RWPE2 (cell line): ENCODE measurements around the gene ITGA2.
A peak's percentile ranks its signal among the peaks of the same experiment; 100 is the strongest.

ENCODE experiments used
- ATAC-seq: fragments of 200-7000 bp; cut with Tn5 transposase; 3 replicates; pipeline ENCODE4 v1.9.1; 2021; ENCODE audit warnings: low read depth
- DNase-seq: peaks from one replicate; pipeline ENCODE4 v3.0.0-alpha.2; 2020; ENCODE audit warnings: low spot score
- H3K27ac ChIP-seq: fragments of 450-650 bp; 2 replicates; pipeline ENCODE4 v1.5.1; 2017; ENCODE audit warnings: mild to moderate bottlenecking; ENCODE audit not compliant: poor library complexity, severe bottlenecking
- H3K27me3 ChIP-seq: fragments of 250-450 bp; sonication (Bioruptor Pico); 2 replicates; pipeline ENCODE4 v1.5.1; 2021; ENCODE audit warnings: mild to moderate bottlenecking, moderate library complexity; ENCODE audit not compliant: insufficient read depth, poor library complexity, severe bottlenecking
- H3K36me3 ChIP-seq: fragments of 250-450 bp; sonication (Bioruptor Pico); 2 replicates; pipeline ENCODE4 v1.5.1; 2020; ENCODE audit warnings: low read depth, mild to moderate bottlenecking, moderate library complexity
- H3K4me1 ChIP-seq: fragments of 250-450 bp; sonication (Bioruptor Pico); 2 replicates; pipeline ENCODE4 v1.5.1; 2021; ENCODE audit warnings: mild to moderate bottlenecking, moderate library complexity; ENCODE audit not compliant: insufficient read depth, poor library complexity, severe bottlenecking
- H3K4me3 ChIP-seq: fragments of 250-450 bp; sonication (Bioruptor Pico); 2 replicates; pipeline ENCODE4 v1.5.1; 2021; ENCODE audit warnings: mild to moderate bottlenecking, moderate library complexity; ENCODE audit not compliant: severe bottlenecking
- H3K9me3 ChIP-seq: fragments of 250-450 bp; sonication (Bioruptor Pico); 2 replicates; pipeline ENCODE4 v1.5.1; 2021; ENCODE audit warnings: mild to moderate bottlenecking, moderate library complexity; ENCODE audit not compliant: severe bottlenecking
- TF ChIP-seq, protein P1 (sequence below): fragments of 450-650 bp; IDR thresholded peaks from one replicate; pipeline ENCODE4 v1.5.1; 2017; ENCODE audit warnings: mild to moderate bottlenecking, moderate library complexity; ENCODE audit not compliant: poor library complexity, severe bottlenecking

ITGA2 gene

DNA sequence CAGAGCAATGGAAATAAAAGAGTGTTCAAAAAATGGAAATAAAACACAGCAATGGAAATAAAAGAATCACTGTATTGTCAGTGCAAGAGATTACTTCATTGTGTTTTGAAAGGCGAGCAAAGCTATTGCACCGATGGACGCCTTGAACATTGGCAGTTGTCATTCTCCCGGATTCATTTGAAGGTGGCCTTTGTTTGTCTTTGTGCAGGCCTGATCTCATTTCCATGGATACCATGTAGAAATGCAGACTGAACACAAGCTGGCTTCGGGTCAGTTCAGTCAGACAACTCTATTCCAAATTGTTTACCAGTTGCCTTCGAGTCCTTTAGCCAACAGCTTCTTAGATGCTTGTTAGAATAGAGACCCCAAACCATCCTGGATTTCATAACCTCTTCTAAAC is 8.3 kb downstream of the ITGA2 start:
- Histone ChIP-seq H3K4me3 (no peak overlapping the region), H3K9me3 (no peaks in the 10 kb centered on the region), H3K4me1 (peaks cover 68% of the 10 kb centered on the region), H3K36me3 (peaks cover 64% of the 10 kb centered on the region), H3K27me3 (no peaks in the 10 kb centered on the region), H3K27ac (peak overlapping the region; percentile 39)
- DNase-seq, result no peak
- TF ChIP-seq, protein P1, sequence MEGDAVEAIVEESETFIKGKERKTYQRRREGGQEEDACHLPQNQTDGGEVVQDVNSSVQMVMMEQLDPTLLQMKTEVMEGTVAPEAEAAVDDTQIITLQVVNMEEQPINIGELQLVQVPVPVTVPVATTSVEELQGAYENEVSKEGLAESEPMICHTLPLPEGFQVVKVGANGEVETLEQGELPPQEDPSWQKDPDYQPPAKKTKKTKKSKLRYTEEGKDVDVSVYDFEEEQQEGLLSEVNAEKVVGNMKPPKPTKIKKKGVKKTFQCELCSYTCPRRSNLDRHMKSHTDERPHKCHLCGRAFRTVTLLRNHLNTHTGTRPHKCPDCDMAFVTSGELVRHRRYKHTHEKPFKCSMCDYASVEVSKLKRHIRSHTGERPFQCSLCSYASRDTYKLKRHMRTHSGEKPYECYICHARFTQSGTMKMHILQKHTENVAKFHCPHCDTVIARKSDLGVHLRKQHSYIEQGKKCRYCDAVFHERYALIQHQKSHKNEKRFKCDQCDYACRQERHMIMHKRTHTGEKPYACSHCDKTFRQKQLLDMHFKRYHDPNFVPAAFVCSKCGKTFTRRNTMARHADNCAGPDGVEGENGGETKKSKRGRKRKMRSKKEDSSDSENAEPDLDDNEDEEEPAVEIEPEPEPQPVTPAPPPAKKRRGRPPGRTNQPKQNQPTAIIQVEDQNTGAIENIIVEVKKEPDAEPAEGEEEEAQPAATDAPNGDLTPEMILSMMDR, result no peak
- no peak for ATAC-seq

DNA sequence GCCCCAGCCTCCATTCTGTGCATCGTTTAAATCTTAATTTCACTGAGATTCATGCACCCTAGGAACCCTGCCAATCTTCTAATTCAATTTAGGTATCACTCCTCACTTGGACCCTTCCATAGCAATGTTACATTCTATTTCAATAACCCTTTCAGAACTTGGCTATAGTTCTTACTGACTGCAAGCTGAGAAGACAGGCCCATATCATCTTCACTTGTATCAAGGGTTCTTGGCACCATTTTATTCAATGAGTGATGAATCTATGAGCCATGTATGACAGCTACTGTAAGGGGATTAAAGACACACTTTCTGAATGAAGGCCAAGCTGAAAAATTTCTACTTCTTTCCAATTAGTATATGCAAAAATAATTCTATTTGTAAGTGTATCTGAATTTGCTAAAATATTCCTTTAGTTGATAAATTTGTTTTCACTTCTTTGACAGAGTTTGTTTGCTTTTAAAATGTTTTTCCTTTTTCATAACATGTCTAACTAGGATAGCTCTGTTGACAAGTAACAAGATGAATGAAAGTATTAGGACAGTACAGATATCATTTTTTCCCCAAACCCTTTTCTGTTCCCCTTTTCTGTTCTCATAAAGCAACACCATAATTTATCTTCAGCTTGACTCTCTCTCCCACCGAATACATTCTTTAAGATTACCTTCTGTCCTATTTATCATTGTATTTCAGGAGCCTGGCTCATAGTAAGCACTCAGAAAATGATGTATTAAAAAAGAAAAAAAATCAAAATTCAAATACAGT is 9.6 kb downstream of the ITGA2 start:
- TF ChIP-seq, protein P1, result no peak
- no peaks in the 10 kb centered on the region for H3K27me3 ChIP-seq
- peaks cover 62% of the 10 kb centered on the region for H3K4me1 ChIP-seq
- DNase-seq (no peak), ATAC-seq (no peak)
- no peaks in the 10 kb centered on the region for H3K9me3 ChIP-seq
- no peak overlapping the region for H3K4me3 ChIP-seq
- no peak overlapping the region for H3K27ac ChIP-seq
- peaks cover 64% of the 10 kb centered on the region for H3K36me3 ChIP-seq

DNA sequence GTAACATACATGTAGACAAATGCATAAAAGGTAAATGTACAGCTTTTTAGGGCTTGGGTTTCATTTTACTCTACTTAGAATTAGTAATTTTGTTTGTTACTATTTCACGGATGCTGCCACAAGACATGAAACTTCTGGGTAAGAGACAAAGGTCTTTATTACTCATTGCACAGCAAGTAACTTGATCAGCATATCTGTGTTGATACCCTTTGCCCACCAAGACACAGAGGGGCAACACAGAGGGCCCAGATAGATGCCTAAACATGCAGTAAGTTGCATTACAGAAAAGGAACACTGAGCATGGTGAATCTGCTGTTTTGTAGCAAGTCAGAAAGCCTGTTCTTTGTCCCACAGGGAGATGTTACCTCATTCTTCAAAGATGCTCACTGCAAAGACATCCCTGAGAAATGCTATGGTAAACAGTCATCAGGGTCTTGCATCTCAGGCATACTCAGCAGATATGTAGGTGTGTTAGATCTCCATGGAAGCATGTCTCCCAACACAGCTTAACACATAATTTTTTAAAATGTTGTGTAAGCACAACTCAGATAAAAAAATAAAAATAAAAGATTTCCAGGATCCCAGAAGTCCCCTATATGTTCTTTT is 10.3 kb downstream of the ITGA2 start:
- Histone ChIP-seq H3K27me3 (no peaks in the 10 kb centered on the region), H3K27ac (no peak overlapping the region), H3K4me1 (peaks cover 62% of the 10 kb centered on the region), H3K36me3 (peaks cover 64% of the 10 kb centered on the region), H3K9me3 (no peaks in the 10 kb centered on the region), H3K4me3 (no peak overlapping the region)
- DNase-seq (no peak), ATAC-seq (peak; percentile 63; the same call in 2 of the 3 replicates)
- TF ChIP-seq, protein P1, result no peak

GRCh38 chr5:53001541-53001940 is 12.4 kb downstream of the ITGA2 start:
- no peak for ATAC-seq
- Histone ChIP-seq H3K36me3 (peaks cover 60% of the 10 kb centered on the region), H3K27me3 (no peaks in the 10 kb centered on the region), H3K4me1 (peaks cover 65% of the 10 kb centered on the region), H3K9me3 (no peaks in the 10 kb centered on the region), H3K4me3 (no peak overlapping the region), H3K27ac (no peak overlapping the region)
- no peak for DNase-seq
- TF ChIP-seq, protein P1, result no peak

DNA sequence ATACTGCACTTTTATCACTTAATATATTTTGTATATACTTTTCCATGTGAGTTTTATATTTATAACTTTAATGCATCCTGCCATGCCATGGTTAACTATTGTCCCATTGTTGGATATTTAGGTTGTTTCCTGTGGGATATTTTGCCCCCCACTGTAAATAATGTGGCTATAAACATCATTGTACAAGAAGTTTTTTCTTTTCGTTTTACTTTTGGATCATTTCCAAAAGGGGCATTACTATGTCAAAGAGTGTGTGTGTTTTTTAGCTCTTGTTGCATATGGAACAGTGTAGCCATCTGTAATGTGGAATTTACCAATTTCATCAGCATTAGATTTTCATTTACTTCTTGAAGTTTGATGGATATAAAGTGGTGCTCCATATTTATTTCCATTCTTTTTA is 13.3 kb downstream of the ITGA2 start:
- H3K36me3 ChIP-seq, result peaks cover 57% of the 10 kb centered on the region

More for the DNA sequence above, 13.3 kb downstream of the ITGA2 start:
- no peak for ATAC-seq
- H3K9me3 ChIP-seq, result no peaks in the 10 kb centered on the region
- no peak overlapping the region for H3K4me3 ChIP-seq
- TF ChIP-seq, protein P1, result no peak
- H3K27me3 ChIP-seq, result no peaks in the 10 kb centered on the region
- peak overlapping the region; percentile 79 for H3K27ac ChIP-seq
- no peak for DNase-seq
- peaks cover 65% of the 10 kb centered on the region for H3K4me1 ChIP-seq
